HG02870 (cell line): Measurements from ENCODE around the gene MTAP.

Source experiments
- ATAC-seq: cut with Tn5 transposase; IDR thresholded peaks from one replicate; pipeline ENCODE4 v1.9.1; 2021; ENCODE audit warnings: mild to moderate bottlenecking, moderate library complexity; ENCODE audit not compliant: unreplicated experiment

MTAP gene

DNA sequence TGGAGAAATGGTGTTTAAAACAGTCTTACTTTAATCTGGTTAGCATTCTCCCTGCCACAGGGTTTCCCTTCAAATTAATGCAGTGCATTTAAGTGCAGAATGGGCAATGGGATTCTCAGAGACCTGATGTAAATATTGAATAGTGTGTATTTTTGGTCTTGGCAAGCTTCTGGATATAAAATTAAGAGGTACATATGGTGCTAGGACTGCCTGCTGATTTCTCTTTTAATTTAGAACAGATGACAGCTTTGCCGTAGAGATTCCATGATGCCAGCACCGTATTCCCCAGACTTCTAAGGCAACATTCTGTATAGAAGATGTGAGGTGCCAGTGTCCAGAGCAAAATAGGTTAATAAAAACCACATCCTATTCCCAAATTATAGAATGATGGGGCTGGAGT is 1.9 kb downstream of the MTAP start:
- ATAC-seq = no peak

DNA sequence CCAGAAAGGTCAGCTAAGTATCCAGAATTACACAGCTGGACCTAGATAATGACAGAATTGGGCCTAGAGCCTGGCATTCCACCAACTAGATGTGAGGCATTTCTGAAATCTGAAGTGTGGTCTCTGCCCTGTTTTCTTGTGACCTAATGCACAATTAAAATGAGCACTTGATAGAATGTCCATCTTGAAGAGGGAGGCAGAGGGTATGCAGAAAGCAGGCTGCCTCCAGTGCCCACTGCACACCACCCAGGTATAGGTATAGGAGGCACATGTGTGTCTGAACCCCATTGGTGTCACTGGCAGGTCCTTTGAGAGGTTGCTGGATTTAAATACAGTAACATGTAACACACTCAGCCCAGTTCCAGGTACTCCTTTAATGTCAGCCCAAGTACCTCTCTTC is 2.4 kb downstream of the MTAP start:
- no peak for ATAC-seq

DNA sequence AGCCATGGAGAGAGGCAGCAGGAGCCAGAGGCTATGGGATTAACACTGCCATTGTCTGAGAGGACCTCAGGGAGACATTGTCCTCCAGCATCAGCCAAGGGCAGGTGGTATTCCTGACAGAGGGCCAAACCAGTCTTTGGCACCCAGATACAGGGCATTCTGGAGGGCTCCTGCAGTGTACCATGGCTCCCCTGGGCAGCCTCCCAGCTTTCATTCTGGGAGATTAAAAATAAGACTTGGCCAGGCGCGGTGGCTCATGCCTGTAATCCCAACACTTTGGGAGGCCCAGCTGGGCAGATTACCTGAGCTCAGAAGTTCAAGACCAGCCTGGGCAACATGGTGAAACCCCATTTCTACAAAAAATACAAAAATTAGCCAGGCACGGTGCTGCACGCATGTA is 4.2 kb downstream of the MTAP start:
- no peak for ATAC-seq

DNA sequence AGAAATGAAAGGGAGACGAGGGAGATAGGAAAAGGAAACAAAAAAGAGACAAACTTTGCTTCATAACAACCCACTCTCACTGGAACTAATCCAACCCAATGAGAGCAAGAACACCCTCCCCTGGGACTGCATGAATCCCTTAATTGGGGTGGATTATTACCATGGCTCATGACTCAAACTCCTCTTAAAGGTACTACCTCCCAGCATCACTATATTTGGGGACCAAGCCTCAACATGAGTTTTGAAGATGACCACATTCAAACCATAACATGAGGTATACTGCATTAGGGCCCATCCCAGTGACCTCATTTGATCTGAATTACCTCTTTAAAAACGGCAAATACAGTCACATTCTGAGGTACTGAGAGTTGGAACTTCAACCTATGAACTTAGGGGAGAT is 8.0 kb downstream of the MTAP start:
- ATAC-seq = no peak

DNA sequence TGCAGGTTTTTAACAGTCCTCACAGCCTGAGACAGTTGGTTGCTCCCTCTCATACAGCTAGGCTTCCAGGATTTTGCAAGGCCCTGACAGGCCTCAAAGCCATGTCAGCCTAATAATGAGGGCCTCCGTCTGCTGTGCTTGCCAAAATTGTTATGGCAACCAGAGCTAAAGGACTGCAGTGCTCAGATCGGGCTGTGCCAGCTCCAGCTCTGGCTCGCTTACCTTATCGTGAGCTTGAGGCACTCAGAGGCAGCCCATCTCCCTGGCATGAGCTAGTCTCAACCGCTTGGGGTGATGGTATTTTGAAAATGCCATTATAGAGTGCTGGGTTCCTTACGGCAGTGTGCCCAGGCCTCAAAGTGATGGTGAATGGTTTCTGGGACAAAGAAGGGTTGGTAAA is 8.4 kb downstream of the MTAP start:
- ATAC-seq = no peak

DNA sequence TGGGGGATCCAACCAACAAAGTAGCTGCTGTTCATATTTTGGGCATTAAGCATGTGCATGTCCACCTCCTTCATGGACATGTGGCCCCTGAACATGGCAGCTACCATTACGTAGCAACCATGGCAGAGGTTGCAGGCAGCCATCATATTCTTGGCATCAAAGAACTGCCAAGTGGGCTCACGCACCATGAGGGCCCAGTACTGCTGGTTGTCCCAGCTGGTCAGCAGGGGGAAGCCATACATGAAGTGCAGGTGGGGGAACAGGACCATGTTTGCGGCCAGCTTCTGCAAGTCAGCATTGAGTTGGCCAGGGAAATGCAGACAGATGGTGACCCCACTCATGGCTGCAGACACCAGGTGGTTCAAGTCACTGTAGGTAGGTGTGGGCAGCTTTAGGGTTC is 9.5 kb downstream of the MTAP start:
- no peak for ATAC-seq

DNA sequence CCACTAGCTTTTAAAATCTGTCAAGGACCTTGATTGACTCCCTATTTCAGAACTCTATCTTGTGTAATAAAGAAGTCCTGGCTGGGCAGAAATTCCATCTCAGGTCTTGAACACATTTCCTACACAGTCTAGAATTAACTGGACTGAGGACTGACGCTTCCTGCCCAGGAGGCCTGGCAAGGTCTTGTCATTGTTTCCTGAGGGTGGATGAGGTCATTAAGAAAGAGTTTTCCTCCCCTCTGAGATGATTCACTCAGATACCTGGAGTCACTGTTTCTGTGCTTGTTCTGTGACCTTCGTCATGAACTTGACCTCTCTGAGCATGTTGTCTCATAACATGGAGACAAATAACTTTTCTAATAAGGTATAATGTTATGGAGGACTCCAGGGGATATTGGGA is 10.0 kb downstream of the MTAP start:
- ATAC-seq = no peak

DNA sequence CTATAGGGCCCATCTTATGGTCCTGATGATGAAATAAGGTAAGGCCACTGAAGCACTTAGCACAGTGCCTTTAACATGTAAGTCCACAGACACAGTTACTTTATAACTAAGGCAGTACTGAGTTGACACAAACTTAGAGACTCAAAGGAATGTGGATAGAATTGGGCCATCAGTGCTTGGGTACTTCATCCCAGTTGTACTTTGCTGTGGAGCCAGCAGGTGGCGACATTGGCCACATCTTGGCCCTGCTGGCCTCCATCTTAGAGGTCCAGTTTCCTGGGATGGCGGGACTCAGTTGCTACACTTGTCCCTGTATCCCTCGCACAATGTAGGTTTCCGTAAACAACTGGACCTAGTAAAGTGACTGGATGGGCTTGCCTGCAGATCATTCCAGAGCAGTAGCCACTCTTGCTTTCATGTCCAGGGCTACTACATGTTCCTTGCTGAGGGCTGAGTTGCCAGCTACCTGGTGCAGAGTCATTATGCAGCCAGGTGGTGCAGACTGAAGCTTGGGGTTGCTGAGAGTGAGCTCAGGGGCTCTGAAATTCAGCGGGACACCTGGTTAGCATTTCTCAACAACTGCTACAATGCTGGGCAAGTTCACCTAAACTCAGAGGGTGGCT is 10.6 kb downstream of the MTAP start:
- peak; percentile 45 for ATAC-seq

DNA sequence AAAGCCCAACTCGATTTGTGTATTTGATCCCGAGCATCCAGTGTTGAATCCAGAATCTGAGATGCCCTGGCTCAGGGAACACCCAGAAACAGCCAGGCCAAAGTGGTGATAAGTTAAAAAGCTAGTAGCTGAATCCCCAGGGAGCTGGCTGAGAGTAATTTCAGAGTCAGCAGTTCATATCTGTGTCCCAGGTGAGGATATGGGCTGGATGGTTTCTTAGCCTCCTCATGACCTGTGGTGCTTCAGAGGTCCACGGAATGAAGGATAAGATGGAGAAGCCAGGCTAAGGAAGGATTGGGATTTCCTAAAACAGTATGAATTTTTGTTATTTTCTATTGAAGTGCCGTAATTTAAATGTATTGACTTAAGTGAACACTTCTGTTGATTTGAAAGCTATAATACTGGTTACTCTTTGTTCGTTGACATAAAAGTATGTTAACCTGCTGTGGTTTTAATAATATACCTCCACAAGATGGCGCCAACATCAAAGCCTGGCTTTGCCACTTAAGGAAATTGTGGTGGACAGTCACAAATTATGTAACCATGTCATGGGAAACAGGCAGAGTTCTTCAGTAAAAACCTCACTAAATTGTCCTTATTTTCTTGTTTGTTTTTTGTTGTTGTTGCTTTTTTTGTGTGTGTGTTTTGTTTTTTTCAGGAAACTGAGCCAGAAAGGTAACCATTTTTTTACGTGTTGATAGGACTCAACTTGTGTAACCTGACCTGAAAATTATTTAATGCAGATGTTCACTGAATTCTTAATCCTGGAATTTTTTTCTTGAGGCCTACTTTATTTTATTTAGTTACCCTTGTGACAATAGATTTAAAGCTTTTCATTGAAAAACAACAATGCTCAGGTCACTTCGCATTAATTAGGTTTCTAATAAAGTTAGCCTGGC is 11.4 kb downstream of the MTAP start:
- ATAC-seq = peak; percentile 28

DNA sequence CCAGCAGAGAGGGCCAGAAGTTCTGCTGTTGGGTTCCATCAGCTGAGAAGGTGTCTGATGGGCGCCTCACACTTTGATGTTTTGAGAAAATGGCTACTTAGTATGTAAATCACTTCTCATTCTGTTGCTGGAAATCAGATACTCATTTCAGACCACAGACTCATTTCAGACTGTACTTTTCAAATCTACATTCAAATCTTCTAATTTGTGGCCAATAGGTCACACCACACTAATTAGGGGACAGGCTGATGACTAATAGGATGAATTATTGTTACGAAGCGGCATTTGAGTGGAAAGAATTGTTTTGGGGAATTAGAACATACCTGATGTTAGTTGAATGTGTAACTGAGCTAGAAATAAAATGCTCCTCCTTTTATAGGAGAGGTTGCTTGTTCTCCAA is 13.2 kb downstream of the MTAP start:
- ATAC-seq = no peak

DNA sequence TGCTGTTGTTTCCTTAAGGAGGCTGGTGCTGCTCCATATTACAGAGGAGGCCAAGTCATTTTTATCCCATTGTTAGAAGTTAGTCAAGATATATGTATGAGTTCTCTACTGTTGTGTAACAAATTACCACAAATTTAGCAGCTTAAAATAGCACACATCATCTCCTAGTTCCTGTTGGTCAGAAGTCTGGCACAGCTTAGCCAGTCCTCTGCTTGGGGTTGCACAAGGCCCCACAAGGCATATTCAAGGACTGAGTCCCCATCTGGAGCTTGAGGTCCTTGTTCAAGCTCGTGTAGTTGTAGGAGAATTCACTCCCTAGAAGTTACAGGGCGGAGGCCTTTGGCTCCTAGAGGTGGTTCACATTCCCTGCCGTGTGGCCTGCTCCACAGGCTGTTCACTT is 14.7 kb downstream of the MTAP start:
- no peak for ATAC-seq

DNA sequence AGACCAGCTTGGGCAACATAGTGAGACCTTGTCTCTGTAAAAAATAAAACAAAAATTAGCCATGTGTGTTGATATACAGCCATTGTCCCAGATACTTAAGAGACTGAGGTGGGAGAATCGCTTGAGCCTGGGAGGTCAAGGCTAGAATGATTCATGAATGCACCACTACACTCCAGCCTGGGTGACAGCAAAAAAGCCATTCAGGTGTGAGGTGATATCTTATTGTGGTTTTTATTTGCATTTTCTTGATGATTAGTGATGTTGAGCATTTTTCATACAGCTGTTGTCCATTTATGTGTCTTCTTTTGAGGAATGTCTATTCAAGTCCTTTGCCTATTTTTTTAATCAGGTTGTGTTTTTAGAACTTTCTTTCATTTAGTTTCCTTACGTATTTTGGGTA is 23.2 kb downstream of the MTAP start:
- ATAC-seq = no peak

DNA sequence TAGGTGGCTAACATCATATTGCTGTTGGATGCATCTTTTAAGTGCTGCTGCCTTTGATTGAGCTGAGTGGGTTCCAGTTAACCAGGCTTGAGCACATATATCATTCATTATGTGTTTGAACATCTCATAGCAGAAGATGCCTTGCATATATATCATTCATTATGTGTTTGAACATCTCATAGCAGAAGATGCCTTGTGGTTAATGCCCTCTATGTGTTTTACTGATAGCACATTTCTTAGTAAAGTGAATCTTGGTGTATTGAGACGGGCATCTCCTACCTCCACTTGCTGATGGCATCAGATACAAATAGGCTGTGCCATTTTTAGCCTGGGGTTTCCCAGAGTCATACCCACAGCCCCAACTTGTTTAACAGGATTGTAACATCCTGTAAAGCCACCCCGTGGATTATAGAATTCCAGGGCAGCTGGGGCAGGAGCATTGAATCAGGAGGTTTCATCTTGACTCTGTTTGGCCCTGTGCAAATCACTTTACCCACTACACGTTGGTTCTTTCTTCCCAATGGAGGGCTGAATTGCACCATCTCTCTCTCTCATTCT is 26.5 kb downstream of the MTAP start:
- ATAC-seq = no peak

DNA sequence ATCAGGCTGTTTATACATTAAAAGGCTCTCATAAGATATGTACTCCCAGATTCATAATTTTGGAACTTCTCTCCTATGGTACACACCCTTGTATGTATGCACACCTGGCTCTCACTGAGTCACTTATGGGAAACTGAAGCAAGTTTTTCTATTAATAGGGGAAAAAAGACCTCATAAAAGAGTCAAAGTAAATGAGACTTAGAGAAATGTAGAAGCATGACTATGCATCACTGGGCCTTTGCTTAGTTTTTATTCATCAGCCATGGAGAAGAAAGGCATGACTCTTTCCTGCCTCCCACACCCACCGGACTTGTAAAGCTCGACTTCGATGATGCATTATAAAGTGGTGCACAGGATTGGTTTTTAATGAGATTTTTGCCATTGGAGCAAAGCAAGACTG is 28.2 kb downstream of the MTAP start:
- ATAC-seq = no peak

DNA sequence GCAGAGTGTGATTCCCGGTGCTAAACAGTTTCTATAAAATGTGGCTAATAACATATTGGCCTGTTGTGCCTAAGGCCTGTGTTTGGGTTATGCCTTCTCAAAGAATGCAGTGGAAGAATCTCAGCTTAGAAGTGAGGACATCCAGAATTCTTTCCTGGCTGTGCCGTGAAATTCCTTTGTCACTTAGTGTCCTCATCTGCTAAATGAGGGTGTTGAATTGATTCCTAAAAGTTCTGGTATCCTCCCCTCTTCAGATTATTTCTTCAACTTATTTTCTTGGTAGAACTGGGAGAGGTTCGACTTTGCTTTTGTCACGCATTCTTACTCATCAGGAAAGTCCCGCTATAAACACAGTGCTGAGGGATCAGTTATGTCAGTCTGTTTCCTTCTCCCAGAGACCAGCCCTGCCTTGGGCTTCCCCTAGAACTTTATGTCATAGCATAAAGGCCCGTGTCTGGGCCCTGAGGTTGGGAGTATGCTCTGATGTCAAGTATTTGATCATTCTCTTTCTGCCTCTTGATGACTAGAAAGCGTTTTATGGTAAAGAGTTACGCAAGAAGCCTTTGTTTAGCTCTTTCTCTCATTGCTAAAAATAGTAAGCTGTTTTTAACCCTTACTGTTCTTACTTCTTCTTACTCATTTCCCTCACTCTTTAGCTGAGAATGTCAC is 29.5 kb downstream of the MTAP start:
- peak; percentile 68 for ATAC-seq

DNA sequence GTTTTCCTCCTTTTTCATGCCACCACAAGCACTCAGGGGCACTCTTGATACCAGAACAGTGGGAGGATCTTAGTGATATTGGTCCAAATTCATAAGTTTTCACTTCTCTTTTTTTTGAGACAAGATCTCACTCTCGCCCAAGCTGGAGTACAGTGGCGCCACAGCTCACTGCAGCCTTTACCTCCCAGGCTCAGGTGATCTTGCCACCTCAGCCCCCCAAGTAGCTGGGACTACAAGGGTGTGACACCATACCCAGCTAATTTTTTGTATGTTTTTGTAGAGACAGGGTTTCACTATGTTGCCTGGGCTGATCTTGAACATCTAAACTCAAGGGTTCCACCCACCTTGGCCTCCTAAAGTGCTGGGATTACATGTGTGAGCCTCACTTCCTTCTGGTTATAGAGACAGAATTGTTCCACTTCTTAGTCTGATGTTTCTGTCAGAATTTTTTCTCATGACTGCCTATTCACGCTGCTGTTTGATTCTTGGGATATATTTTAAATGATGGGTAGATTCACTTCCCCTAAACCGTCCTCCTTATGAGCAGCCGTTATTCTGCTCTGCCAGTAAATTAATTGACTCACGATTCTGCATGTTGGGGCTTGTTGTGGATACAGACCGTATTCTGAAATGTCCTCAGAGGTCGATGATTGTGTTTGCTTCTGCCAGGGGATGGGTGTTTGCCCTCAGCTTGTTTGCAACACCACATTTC is 30.8 kb downstream of the MTAP start:
- peak; percentile 68 for ATAC-seq

DNA sequence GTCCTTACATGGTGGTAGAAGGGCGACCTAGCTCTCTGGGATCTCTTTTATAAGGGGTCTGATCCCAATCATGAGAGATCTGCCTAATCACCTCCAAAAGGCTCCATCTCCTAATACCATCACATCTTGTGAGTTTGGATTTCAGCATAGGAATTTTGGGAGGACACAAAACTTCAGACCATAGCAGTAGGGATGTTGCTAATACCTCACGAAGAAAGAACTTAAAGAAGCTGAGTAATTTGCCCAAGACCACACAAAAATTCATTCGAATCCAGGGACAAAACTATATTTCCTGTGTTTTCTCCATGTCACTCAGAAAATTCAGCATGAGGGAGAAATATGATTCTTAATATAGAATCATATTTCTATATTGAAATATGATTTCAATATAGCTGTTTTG is 32.7 kb downstream of the MTAP start:
- no peak for ATAC-seq

DNA sequence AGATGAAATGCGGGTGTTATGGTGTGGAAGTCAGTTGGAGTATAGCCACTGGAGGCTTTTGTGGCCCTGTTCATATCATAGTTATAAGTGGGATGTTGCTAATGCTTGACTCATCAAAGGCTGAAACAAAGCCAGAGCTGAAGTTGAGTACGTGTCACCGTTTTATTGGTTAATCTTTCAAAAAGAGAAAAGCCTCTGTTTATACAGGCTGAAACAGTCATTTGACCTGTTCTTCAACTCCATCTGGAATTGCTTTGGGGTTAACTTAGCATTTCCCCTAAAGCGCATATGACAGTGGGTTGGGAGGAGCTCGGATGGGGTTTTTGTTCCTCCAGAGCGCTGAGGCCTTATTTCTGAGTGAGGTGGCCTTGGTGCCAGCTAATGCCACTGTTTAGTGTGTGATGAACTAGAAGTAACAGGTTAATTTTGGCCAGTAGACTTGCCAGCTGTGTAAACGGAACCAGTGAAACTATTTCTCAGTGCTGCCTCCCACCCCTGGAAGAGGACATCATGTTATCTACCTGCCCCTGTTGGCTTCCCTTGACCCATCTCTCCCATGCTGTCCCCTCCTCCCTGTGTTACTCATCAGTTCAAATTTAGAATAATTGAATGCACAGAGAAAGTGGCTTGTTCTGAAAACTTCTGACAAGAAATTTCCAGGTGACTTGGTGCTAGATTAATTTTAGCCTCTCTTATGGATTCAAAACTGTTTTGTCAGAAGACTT is 34.2 kb downstream of the MTAP start:
- no peak for ATAC-seq

DNA sequence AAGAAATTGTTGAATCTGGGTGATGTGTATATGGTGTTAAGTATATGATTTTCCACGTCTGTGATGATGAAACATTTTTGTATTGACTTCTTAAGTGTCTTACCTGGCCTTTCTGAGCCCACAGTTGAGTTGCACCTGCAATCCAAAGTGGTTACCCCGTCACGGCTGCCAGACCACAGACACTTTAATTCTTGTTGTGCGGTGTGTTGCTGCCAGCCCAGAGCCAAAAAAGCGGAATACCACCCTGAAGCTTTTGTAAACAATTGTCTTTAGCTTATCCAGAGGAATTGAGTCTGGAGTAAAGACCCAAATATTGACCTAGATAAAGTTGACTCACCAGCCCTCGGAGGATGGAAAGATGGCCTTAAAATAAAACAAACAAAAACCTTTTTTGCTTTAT is 35.1 kb downstream of the MTAP start:
- ATAC-seq = no peak

DNA sequence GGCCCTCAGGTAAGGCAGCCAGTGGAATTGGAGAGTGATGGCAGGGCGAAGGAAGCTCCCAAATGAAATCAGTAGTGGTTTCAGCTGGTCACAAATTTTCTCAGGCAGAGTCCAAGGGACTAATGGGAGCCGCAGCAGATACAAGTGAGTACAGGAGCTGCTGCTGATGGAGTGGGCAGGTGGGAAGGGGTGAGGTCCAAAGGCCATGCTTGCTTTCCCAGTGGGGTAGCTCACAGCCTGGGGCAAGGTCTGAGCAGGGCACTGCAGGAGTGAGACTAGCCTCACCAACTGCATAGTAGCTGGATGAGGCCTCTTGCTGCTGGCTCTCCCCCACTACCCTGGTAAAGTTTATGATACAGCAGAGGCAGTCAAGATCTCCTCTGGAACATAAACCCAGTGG is 38.2 kb downstream of the MTAP start:
- ATAC-seq = no peak
